HFFc6 (cell line): ENCODE measurements around the gene CCT7. TPM values are rescaled to one million over a fixed set of nuclear protein-coding genes. Genes with fewer than 3 reads are reported as not detected.

ENCODE experiments used
- DNase-seq: peaks from one replicate; pipeline ENCODE4 v3.0.0-alpha.2; 2018
- H3K27ac Mint-ChIP-seq: 2 replicates; pipeline ENCODE4 v1.8.0; 2020; ENCODE audit warnings: mild to moderate bottlenecking, mixed read lengths
- H3K27me3 Mint-ChIP-seq: 2 replicates; pipeline ENCODE4 v1.8.0; 2021; ENCODE audit warnings: mild to moderate bottlenecking, moderate library complexity, mixed read lengths; ENCODE audit not compliant: insufficient read depth
- H3K36me3 Mint-ChIP-seq: 2 replicates; pipeline ENCODE4 v1.8.0; 2021; ENCODE audit warnings: low read depth, mixed read lengths
- H3K4me1 Mint-ChIP-seq: 2 replicates; pipeline ENCODE4 v1.8.0; 2020; ENCODE audit warnings: low read depth, mixed read lengths
- H3K4me3 Mint-ChIP-seq: 2 replicates; pipeline ENCODE4 v1.8.0; 2020; ENCODE audit warnings: mild to moderate bottlenecking, moderate library complexity, mixed read lengths
- H3K9me3 Mint-ChIP-seq: 2 replicates; pipeline ENCODE4 v1.8.0; 2020; ENCODE audit warnings: mild to moderate bottlenecking, mixed read lengths
- total RNA-seq, 6 experiments: library from RNA; stranded (reverse); fragmentation: NEBNext Ultra II Directional; extraction: Animal tissue kit (Norgen Biotek cat#: 25700); gene quantifications; 2 replicates in 1 of 6; 3 replicates in 5 of 6; pipeline ENCODE4 v1.2.3, GENCODE V29; 2021
- TF ChIP-seq, protein P1 (sequence below): fragments of 200-600 bp; sonication (generic); IDR thresholded peaks from 2 replicates; pipeline ENCODE4 v1.5.0; 2021; ENCODE audit warnings: antibody characterized with exemption, mild to moderate bottlenecking

CCT7 gene
- total RNA-seq, 6 experiments from 2014 or later, result 350 to 492 (median 406) TPM

DNA sequence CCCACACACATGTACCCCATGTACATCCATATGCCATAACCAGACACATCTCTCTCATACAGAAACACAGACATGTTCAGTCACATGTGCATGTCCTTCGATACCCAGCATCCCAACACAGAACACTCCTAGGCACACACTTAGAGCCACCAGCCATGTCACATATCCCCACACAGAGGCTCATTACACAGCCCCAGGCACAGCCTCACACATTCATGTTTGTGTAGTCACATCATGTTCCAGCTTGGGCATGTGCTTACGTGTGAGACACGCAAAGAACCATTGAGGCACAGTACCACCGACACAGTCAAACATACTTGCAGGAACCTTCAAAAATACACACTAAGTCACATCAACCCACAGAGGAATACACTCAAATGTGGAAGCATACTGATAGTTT, 32.9 kb downstream of the CCT7 start:
- Mint-ChIP-seq H3K9me3 (no peaks in the 10 kb centered on the region), H3K36me3 (peaks cover 7% of the 10 kb centered on the region; the same call in 1 of the 2 replicates), H3K4me3 (no peak overlapping the region), H3K27ac (no peak overlapping the region), H3K4me1 (no peaks in the 10 kb centered on the region), H3K27me3 (peaks cover 35% of the 10 kb centered on the region)
- no peak for DNase-seq
- TF ChIP-seq, protein P1, sequence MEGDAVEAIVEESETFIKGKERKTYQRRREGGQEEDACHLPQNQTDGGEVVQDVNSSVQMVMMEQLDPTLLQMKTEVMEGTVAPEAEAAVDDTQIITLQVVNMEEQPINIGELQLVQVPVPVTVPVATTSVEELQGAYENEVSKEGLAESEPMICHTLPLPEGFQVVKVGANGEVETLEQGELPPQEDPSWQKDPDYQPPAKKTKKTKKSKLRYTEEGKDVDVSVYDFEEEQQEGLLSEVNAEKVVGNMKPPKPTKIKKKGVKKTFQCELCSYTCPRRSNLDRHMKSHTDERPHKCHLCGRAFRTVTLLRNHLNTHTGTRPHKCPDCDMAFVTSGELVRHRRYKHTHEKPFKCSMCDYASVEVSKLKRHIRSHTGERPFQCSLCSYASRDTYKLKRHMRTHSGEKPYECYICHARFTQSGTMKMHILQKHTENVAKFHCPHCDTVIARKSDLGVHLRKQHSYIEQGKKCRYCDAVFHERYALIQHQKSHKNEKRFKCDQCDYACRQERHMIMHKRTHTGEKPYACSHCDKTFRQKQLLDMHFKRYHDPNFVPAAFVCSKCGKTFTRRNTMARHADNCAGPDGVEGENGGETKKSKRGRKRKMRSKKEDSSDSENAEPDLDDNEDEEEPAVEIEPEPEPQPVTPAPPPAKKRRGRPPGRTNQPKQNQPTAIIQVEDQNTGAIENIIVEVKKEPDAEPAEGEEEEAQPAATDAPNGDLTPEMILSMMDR, result no peak

DNA sequence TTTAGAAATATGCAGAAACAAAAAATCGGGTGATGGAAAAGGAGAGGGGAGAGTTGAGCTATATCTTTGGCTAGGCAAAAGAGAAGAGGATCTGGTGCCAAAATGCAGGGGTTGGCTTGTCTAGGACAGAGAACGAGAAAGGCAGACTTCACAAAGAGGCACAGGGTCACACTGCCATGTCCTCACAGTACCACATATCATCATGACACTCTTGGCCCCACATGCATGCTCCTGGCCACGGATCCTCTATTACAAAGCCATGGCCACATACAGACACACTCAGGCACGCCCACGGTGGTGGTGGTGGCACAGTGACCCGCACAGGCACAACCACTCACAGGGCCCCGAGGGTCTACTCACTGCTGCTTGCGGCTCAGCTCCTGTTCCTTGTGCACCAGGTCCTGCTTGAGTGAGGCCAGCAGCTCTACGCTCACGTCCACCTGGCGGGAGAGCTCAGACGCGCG, 34.3 kb downstream of the CCT7 start:
- no peaks in the 10 kb centered on the region for H3K4me1 Mint-ChIP-seq
- no peak overlapping the region for H3K4me3 Mint-ChIP-seq
- no peak overlapping the region for H3K27ac Mint-ChIP-seq
- no peak for DNase-seq
- H3K27me3 Mint-ChIP-seq, result peaks cover 38% of the 10 kb centered on the region
- TF ChIP-seq, protein P1, result no peak
- H3K9me3 Mint-ChIP-seq, result no peaks in the 10 kb centered on the region
- H3K36me3 Mint-ChIP-seq, result peaks cover 7% of the 10 kb centered on the region; the same call in 1 of the 2 replicates

DNA sequence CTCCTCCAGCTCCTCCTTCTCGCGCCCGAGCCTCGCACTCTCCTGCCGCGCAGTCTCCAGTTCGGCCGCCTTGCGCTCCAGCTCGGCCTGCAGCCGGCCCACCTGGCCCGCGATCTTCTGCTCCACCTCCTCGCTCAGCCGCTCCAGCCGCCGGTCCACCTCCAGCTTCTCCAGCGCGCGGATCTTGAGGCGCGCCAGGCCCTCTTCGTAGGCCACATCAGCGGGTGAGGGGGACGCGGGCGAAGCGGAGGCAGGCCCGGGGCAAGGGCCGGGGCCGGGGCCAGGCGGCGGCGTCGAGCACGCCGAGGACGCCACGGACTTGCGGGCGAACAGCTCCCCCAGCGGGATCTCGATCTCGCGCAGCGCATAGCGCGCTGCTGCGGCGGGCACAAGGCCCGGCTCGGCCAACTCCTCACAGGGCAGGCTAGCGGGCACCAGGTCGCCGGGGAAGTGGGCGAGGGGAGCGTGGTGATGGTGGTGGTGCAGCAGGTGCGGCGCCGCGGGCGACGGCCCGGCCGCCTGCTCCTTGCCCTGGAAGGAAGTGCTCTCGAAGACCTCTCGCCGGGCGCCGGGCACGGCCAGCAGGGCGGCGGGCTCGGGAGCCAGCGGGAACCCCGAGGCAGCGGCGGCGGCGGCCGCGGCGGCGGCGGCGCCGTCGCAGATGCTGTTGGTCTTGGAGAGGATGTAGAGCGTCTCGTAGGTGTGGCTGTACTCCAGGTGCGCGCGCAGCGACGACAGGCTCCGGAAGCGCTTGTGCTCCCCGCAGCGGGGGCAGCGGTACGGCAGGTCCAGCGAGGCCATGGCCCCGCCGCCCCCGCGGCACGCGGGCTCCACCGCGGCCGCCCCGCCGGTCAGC, 35.0 kb downstream of the CCT7 start:
- Mint-ChIP-seq H3K9me3 (peaks cover 3% of the 10 kb centered on the region; the same call in 1 of the 2 replicates), H3K4me1 (no peaks in the 10 kb centered on the region), H3K36me3 (peaks cover 7% of the 10 kb centered on the region; the same call in 1 of the 2 replicates), H3K27me3 (peaks cover 42% of the 10 kb centered on the region), H3K4me3 (no peak overlapping the region), H3K27ac (no peak overlapping the region)
- TF ChIP-seq, protein P1, result no peak
- DNase-seq, result no peak

DNA sequence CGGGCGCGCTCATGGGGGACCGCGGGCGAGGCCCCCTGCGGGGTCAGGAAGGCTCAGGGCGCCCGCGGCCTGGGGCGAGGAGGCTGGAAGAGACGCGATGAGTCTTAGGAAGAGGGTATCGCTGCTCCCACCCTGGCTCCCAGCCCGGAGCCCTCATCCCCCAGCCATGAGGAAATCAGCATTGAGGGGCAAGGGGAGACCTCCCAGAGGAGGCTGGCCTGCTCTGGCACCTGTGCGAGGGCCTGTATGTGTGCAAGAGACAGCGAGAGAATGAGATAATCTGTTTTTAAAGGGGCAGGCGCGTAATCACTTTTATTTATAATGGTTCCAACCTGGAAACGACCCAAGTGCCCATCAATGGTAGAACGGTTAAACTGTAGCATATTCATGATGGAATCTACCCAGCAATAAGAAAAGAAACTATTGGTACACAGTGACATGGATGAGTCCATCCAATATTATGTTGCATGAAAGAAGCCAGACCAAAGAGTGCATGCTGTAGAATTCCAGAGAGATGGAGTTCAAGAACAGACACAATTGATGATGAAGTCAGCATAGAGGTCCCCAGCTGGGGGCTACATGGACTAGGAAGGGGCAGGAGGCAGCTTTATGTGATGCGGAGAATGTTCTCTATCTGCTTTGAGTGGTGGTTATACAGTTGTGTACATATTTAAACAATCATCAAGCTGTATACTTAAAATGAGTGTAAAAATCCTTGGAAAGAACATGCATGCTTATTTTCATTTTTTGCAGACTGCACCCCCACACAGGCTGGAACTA, 35.8 kb downstream of the CCT7 start:
- DNase-seq, result no peak
- TF ChIP-seq, protein P1, result no peak
- no peak overlapping the region for H3K4me3 Mint-ChIP-seq
- H3K27me3 Mint-ChIP-seq, result peaks cover 44% of the 10 kb centered on the region
- no peak overlapping the region for H3K27ac Mint-ChIP-seq
- H3K4me1 Mint-ChIP-seq, result no peaks in the 10 kb centered on the region
- peaks cover 4% of the 10 kb centered on the region; the same call in 1 of the 2 replicates for H3K9me3 Mint-ChIP-seq
- H3K36me3 Mint-ChIP-seq, result peaks cover 7% of the 10 kb centered on the region; the same call in 1 of the 2 replicates

DNA sequence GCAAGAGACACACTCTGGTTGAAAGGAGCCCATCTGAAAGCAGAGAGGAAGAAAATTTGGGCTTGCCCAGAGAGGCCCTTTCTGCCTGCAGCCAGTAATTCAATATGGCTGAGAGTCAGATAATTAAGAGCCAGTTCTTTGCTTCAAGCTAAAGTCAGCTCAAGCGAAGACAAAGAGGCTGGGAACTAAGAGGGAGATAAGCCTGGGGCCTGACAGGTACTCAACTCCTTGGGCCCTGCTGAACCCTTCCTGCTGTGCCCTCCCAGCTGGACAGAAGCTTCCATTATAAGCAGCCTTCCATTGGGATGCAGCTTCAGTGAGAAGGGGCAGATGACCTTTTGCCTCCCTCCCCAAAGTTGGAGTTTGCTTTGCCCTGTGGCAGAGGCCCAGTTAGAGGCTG, 38.2 kb downstream of the CCT7 start:
- H3K36me3 Mint-ChIP-seq, result peaks cover 7% of the 10 kb centered on the region; the same call in 1 of the 2 replicates
- H3K27me3 Mint-ChIP-seq, result peaks cover 35% of the 10 kb centered on the region

More for the DNA sequence above, 38.2 kb downstream of the CCT7 start:
- H3K27ac Mint-ChIP-seq, result no peak overlapping the region
- TF ChIP-seq, protein P1, result no peak
- H3K4me1 Mint-ChIP-seq, result no peaks in the 10 kb centered on the region
- H3K9me3 Mint-ChIP-seq, result peaks cover 4% of the 10 kb centered on the region; the same call in 1 of the 2 replicates
- no peak overlapping the region for H3K4me3 Mint-ChIP-seq
- no peak for DNase-seq
